Epithelial cell of esophagus (primary cell): Measurements from ENCODE around the gene ENOX1.

Source experiments
- DNase-seq: peaks from one replicate; pipeline ENCODE4 v3.0.0; 2010; ENCODE audit warnings: low read depth
- H3K4me3 ChIP-seq: 2 replicates; pipeline ENCODE4 v1.5.1; 2011; ENCODE audit warnings: mild to moderate bottlenecking, low read length, control low read depth
- CTCF ChIP-seq: IDR thresholded peaks from 2 replicates; pipeline ENCODE4 v1.5.1; 2011; ENCODE audit warnings: low read depth, mild to moderate bottlenecking, low read length, control low read depth, inconsistent platforms; ENCODE audit not compliant: insufficient read depth; ENCODE audit errors: missing control alignments

Gene ENOX1

GRCh38 chr13:43238341-43239083, 548.3 kb downstream of the ENOX1 start:
- TF ChIP-seq CTCF = no peak
- DNase-seq = no peak
- no peak overlapping the region for H3K4me3 ChIP-seq

GRCh38 chr13:43237616-43238015, 549.2 kb downstream of the ENOX1 start:
- no peak overlapping the region for H3K4me3 ChIP-seq
- no peak for TF ChIP-seq CTCF
- DNase-seq = no peak

GRCh38 chr13:43235028-43235427, 551.7 kb downstream of the ENOX1 start:
- DNase-seq = no peak
- TF ChIP-seq CTCF = no peak
- H3K4me3 ChIP-seq = no peak overlapping the region

- DNase-seq = peak; percentile 60
Measured at GRCh38 chr13:43232873-43233265, 553.9 kb downstream of the ENOX1 start.

GRCh38 chr13:43232144-43232872, 554.5 kb downstream of the ENOX1 start:
- no peak overlapping the region for H3K4me3 ChIP-seq
- no peak for DNase-seq
- no peak for TF ChIP-seq CTCF

More at GRCh38 chr13:43232873-43233265, 553.9 kb downstream of the ENOX1 start:
- no peak for TF ChIP-seq CTCF
- H3K4me3 ChIP-seq = no peak overlapping the region

GRCh38 chr13:43230989-43231388, 555.8 kb downstream of the ENOX1 start:
- DNase-seq = no peak
- no peak for TF ChIP-seq CTCF
- no peak overlapping the region for H3K4me3 ChIP-seq
